Activated naive CD8-positive, alpha-beta T cell treated with anti-CD3 and anti-CD28 coated beads, Interleukin-2, amount 50 U/mL, for 16 hours (primary cell): ENCODE data around the gene PIK3R6.

Experiments used
- DNase-seq: peaks from one replicate; pipeline ENCODE4 v3.0.0-alpha.2; 2020; ENCODE audit warnings: low read depth, low spot score

PIK3R6 gene

DNA sequence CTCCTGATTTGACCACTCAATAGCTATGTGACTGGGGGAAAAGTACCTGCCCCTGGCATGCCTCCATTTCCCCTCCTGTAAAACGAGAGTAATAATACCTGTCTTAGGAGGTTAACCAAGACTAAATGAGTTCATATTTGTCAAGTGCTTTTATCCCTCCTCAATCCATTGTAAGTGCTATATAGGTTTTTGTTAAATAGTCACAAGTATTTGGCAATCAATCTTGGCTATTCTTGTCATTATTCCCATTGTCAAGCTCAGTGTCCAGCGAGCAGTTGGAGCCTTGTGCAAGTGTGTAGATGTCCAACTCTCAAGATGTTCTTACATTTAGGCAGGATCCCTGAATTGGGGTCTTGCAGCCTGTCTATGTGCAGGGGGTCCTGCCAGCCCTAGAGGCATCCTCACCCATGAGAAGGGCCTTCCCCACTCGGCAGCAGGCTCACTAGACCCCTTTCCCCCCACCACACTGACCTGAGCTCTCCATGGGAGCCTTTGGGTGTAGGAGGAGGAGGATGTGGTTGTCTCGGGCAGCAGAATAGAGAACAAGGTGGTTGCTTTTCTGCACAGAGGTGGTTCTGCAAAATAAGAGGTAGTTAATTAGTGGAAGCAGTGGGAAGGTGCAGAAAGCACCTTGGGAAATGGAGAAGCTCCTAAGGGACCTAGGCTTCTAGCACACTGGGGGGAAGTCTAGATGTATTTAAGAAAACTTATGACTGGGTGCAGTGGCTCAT lies 18.0 kb downstream of the PIK3R6 start:
- no peak for DNase-seq

DNA sequence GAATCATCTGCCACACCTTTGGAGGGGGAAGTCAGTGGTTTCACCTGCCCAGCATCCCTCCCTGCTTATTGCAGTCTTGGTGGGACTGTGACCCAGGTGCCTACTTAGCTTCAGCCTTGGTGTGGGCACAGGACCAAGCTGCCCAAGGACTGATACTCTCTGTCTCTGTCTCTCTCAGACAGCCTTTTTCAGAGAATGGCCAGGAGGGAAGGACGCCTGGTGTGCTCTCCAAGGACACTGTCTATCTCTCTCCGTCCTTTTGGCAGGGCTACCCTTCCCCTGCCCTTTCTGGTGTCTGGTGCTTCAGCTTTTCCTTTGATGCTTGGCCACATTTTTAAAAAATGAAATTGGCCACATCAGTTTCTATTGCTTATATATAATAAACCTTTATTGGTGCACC lies 19.6 kb downstream of the PIK3R6 start:
- DNase-seq = no peak

DNA sequence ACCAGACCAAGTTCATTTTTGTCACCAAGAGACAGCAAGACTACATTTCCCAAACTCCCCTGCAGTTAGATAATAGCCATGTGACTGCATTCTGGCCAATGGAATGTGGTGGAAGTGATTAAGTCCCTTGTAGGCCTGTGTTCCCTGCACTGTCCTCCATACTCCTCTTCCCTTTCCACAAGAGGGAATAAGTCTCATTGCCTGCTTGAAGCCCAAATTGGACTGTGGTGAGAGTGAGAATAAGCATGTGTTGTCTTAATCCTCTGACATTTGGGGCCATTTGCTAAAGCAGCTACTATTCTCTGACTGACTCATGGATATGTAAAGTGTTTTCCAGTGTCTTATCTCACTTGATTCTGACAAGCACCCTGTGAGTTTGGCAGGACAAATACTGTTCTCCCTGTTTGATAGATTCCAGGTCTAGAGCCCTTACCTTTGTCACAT lies 20.7 kb downstream of the PIK3R6 start:
- DNase-seq = no peak

DNA sequence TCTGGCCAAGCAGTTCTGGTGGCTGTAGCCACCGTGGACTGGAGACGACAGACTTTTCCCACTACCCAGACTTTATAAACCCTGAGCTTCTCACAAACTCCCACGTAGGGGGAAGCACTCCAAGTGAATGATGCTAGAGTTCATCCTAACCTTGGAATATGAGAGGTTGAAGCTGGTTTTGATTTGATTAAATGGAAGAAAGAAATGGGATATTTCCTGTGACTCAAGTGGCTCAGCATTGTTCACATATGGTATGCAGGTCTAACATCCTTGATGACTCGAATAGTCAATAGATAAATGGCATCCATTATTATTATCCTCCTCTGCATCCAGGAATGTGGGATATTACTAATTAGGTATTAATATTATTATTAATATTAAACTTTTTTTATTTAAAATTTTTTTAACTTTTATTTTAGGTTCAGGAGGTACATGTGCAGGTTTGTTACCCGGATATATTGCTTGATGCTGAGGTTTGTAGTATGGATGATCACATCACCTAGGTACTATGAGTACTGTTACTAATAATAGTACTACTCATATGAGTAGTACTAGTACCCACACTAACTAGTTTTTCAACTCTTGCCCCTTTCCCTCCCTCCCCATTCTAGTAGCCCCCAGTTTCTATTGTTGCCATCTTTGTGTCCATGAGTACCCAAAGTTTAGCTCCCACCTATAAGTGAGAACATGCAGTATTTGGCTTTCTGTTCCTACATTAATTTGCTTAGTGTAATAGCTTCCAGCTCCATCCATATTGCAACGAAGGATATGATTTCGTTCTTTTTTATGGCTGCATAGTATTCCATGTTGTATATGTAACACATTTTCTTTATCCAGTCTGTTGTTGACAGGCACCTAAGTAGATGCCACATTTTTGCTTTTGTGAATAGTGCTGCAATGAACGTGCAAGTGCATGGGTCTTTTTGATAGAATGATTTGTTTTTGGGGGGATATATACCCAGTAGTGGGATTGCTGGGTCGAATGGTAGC lies 22.9 kb downstream of the PIK3R6 start:
- no peak for DNase-seq

DNA sequence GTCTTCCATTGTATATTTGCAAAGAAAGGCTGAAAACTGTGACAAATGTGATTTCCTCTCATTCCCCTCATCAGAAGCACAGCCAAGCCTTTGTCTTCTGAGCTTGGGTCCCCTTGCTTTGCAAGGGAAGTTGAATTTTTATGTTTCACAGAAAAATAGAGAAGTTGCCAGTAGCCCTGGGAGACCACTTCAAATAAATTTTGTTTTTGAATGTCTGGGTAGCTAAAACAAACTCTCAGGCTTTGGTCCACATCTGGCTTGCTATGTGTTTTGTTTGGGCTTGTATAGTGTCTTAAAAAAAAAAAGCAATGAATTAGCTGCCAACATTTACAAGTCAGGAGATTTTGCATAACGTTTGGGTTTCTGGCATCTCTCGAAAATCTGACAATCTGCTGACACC lies 24.1 kb downstream of the PIK3R6 start:
- DNase-seq = no peak

DNA sequence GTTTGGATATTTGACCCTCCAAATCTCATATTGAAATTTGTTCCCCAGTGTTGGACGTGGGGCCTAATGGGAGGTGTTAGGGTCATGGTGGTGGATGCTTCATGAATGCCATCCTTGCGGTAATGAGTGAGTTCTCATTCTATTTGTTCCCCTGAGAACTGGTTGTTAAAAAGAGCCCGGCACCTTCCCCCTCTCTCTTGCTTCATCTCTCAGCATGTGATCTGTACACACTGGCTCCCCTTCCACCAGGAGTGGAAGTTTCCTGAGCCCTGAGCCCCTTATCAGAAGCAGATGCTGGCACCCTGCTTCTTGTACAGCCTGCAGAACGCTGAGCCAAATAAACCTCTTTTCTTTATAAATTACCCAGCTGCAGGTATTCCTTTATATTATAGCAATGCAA lies 25.6 kb downstream of the PIK3R6 start:
- no peak for DNase-seq

DNA sequence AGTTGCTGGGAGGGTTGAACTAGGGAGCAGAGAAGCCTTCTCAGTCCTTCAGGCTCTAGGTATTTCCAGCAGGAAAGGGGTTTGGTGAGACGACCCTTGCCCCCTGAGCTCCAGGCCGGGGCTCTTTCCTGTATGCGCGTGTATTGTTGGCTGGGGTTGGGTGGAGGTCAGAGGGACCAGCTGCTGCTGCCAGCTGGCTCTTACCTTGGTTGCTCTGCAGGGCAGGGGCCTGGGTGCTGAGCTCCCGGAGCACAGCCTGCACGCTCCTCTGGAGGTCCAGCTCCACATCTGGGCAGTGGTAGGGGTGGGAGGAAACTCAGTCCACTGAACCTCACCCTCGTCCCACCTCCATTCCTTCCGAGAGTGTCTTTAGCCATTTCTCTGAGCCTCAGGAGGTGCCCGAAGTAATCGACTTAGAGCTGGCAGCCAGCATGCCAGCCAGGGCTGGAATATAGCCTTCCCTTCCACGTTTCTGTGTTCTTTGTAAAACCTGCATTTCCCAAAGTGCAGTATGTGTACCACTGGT lies 28.0 kb downstream of the PIK3R6 start:
- no peak for DNase-seq

DNA sequence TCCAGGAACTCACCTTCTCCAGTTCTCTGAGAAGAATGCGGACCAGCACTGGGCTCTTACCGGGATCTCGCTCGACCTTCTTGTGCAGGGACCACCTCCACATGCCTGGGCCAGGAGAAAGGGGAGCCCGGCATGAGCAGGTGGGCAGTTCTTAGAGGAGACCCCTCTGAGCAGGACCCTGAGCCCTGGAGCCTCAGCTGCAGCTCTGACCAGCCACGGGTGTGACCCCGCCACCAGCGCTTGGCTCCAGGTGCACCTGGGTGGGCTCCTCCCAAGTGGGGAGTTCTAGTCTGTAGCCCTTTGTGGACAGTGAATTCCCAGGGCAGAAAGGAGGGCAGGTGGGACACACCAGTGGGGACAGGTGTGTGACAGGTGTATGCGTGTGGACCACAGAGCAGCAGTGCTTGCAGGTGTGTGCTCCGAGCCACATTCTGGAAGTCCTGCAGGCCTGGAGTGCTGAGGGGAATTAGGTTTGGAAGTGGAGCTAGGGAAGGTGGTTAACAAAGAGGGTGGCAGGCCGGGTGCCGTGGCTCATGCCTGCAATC lies 28.9 kb downstream of the PIK3R6 start:
- DNase-seq = no peak

DNA sequence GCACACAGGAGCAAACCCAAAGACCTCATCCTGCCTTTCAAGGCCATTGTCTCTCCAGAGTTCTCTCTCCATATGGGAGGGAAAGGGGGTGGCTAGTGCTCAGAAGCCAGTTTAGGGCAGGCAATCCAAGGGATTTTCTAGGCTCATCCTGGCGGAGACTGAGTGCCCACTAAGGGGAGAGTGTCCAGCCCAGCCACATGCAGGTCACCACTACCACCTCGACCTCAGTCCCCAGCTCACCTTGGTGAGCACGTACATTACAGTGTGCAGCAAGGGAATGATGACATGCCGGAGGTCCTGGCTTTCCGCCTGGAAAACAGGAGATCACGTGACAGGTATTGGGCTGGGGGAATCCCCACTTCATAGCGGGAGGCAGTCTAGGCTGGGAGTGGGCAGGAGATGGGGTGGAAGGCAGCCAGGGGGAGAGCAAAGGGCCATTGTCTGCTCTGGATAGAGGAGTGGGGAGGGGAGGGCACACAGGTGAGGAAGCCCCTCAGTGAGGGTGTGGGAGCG lies 29.9 kb downstream of the PIK3R6 start:
- no peak for DNase-seq

DNA sequence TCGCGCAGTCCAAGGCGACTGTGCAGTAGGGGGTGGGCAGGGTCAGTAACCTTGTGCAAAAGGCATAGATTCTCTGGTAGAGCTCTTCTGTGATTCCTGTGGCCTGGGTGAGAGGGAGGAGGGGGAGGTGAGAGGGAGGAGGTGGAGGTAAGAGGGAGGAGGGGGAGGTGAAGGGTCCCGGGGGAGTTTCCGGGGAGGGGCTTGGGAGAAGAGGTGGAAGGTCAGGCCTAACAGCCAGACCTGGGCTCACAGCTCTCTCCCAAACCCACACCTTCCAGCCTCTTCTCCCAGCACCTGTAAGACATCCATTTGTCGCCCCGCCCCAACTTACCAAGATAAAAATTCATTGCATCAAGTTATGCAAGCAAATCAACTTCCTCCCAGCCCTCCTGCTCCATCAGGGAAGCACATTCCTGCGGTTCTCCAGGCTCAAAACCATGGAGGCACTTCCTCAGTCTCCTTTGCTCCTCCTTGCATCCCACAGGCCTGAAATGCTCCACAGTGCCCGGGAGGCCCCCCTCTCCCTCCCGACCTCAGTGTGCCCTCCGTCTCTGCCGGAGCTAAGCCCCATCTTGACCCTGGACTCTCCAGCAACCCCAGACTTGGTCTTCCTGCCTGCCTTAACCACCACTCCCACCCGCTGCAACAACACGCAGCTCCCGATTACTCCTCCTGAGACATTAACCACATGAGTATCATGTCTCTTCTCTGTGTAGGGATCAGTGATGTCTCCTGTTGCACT lies 30.5 kb downstream of the PIK3R6 start:
- DNase-seq = no peak

DNA sequence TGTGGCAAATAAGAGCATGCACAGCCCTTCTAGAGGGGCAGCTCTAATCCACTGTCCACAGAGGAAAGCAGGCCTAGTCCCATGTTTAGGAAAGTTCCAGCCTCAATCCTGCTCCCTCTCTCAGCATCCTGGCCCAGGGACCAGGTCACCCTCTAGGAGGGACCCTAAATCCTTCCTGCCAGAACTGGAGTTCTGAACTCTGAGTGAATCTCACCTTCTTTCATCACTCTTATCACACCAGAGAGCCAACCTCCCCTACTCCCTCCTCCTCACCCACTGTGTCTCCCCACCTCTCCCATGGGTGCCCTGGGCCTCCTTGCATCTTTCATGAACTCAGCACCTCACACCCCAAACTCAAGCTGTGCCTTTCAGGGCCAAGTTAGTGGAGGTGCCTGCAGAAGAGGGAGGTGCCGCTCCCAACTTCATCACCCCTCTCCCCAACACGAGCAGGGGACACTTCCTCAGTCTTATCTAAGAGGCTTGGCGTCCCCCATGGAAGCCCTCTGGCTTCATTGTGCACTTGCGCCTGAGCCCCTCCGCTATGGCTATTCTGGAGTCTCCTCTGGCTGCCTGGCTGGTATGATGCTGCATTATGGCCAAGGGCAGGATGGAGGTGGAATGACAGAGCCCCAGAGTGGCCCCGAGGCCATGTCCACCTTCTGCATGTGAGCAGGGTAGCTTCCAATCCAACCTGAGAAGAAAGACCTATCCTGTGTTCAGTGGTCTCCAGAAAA lies 31.7 kb downstream of the PIK3R6 start:
- DNase-seq = no peak

DNA sequence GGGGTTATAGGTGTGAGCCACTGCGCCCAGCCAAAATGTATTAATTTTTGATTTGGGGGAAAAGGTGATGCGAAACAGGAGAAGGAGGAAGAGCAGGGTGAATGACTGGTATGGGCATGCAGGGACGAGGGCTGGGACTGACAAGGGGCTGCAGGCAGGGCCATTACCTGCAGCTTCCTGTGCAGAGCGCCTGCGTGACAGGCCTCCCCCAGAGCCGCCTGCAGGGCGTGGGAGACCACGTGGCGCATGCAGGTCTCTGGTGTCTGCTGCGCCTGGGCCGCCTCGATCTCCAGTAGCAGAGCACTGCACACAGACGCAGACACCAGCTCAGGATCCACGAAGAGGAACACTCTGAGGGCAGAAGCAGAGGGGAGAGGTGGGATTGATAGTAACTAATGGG lies 32.4 kb downstream of the PIK3R6 start:
- no peak for DNase-seq

DNA sequence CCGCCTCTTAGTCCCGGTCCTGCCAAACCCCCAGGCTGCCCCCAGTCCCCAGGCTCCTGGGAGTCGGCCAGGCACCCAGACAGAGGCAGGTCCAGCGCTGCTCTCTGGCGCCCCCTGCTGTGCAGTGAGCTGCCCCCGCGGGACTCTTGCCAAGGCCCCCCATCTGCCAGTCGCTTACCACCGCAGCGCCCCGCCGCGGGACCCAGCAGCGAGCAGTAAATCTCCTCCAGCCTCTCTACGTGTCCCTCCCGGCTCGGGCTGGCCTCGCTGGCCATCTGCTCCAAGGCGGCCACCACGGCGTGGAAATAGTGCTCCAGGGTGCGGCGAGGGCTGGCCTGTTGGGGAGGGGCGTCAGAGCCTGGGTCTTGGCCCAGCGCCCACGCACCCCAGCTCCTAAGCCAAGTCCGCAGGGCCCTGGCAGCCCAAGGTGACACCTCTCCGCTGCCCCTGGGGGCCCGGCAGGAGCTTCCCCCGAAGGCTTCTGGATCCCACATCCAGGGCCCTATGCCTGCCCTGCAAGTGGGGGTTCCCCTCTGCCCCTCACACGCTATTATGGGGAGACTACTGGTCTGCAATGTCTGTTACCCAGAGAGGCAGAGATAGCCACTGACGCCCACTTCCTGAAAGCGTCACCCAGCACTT lies 34.6 kb downstream of the PIK3R6 start:
- no peak for DNase-seq

DNA sequence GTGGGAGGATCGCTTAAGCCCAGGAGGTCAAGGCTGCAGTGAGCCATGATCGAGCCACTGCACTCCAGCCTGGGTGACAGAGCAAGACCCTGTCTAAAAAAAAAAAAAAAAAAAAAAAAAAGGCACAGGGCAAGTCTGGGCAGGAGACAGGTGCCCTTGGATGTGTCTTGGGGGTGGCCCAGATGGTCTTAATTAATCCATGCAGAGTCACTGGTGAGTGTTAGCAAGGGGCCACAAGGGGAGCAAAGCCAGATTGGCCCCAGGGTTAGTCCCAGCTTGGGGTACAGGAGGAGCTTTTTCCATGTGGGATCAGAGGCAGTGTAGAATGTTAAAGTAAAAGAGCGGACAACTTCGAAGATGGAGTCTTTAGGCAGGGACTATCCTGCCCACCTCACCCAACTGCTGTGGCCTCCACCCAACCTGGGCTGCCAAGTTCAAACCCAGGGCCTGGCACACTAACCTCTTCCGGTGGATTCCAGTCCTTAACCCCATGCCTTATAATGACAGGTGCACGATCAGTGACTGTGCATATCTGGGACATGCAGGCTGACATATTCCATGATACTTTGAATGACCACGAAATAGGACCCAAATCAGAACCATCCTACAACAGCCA lies 36.1 kb downstream of the PIK3R6 start:
- DNase-seq = no peak

DNA sequence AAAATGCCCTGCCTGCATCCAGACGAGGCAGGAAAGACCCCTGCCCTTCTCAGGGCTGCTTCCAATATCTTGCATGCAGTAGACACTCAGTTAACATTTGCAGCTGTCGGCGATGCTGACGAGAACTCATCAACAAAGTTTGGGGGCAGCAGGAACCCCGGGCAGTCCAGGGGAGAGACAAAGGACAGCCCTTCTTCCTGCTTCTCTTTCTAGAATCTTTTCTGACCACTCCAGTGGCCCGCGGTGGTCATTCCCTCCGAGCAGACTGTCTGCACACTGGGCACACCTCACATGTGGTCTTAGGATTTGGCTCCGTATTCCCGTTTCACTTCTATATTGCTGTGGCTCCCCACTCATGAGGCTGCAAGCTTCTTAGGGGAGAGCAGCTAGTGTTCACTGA lies 37.3 kb downstream of the PIK3R6 start:
- DNase-seq = no peak

DNA sequence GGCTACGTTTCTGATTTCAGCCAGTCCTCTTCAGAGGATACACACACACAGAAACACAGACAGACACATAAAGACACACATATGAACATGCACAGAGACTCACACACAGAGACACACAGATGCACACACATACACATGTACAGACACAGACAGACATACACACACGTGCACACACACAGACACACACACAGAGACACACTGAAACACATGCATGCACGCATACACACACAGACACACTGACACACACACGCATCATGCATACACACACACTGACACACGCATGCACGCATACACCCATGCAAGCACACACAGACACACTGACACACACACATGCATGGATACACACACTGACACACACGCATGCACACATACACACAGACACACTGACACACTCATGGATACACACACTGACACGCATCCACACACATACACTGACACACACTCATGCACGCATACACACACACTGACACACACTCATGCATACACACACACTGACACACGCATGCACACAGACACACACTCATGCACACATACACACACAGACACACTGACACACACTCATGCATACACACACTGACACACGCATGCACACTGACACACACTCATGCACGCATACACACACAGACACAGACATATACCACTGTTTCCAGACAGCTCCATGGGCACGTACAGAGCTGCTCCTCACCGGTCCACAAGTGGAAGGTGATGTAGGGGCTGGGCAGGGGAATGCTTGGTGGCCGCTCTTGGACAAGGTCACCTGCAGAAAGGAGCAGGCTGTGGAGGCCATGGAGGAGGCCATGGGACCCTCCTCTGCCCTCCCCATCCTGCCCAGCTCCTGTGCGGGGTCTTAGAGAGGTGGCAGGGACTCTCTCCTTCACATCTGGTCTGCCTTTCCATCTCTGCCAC lies 38.2 kb downstream of the PIK3R6 start:
- DNase-seq = no peak

DNA sequence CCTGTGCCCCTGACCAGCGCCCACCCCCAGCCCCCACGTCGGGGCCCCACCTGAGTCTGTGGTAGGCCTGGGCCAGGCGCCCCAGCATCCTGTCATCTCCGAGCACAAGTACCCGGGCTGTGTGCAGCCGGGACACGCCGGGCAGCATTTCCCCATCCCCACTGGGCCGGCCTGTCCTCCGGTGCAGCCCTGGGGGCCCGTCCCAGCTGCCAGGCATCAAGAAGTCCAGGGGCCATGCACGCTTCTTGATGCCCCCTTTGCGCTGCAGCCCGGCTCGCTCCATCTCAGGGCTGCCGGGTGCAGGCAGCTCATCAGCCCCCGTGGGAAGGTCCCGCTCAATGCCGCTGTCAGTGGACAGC lies 39.0 kb downstream of the PIK3R6 start:
- DNase-seq = no peak

DNA sequence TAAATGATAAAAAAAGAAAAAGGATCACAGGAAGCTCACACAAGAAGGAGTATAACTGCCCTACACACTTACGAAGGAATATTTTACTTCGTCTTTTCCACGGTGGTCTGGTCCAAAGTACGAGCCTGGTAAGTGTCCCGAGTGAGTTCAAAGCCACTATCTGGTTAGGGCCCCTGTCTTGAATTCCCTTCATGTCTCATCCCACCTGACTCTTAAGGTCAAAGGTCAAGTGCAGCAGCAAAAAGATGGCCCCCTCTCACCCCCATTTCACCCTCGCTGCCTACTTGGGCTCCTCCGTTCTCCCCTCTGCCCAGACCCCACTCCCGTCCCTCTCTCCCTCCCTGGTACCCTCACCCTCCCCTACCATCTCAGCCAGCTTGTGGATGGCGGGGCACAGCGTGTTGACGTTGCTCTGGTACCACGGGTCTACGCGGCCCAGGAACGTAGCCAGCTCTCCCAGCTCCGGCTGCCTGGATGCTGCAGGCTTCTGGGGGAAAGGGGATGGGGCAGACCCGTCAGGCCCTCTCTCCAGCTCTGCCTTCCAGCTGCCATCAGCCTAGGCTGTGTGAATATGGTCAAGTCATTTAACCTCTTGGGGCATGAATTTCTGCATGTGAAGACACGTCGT lies 40.6 kb downstream of the PIK3R6 start:
- DNase-seq = no peak
